ENCODE results near the gene DPP9.

DPP9 gene

DNA sequence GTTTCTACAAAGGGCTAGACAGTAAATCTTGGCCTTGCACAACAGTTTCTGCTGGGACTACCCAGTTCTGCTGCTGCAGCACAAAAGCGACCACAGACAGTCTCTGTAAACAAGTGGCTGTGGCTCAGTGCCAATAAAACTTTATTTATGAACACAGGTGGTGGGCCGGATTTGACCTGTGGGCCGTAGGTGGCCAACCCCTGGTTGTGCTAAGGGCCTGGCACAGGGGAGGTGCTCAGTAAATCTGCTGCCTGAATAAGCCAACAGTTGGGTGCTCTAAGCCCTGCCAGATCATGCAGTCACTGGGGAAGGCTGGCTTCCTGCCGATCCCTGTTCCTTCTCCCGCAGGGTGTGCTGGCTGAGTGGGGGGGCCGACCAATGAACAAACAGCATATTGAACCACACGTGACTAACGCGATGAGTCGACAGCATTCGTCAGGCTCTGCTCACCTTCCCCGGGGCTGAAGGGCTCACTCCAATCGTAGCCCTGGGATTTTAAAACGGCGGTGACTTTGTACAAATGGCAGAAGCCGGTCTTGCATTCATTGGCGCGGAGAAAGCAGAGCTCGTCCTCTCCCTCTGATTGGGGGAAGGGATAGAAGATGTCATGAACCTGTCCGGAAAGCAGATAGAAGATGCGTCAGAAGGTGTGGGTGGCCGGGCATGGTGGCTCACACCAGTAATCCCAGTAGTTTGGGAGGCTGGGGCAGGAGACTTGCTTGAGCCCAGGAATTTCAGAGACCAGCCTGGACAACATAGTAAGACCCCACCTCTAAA is 29.2 kb downstream of the DPP9 start:
- TF ChIP-seq, protein P1, sequence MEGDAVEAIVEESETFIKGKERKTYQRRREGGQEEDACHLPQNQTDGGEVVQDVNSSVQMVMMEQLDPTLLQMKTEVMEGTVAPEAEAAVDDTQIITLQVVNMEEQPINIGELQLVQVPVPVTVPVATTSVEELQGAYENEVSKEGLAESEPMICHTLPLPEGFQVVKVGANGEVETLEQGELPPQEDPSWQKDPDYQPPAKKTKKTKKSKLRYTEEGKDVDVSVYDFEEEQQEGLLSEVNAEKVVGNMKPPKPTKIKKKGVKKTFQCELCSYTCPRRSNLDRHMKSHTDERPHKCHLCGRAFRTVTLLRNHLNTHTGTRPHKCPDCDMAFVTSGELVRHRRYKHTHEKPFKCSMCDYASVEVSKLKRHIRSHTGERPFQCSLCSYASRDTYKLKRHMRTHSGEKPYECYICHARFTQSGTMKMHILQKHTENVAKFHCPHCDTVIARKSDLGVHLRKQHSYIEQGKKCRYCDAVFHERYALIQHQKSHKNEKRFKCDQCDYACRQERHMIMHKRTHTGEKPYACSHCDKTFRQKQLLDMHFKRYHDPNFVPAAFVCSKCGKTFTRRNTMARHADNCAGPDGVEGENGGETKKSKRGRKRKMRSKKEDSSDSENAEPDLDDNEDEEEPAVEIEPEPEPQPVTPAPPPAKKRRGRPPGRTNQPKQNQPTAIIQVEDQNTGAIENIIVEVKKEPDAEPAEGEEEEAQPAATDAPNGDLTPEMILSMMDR (IDR thresholded peaks at IDR 0.05; ENCODE audit: insufficient read depth, low read depth, low read length, missing control alignments), result no peak
- DNase-seq (ENCODE audit: low read depth), result no peak
- no peak overlapping the region for H3K4me3 ChIP-seq (ENCODE audit: low read depth, low read length)

DNA sequence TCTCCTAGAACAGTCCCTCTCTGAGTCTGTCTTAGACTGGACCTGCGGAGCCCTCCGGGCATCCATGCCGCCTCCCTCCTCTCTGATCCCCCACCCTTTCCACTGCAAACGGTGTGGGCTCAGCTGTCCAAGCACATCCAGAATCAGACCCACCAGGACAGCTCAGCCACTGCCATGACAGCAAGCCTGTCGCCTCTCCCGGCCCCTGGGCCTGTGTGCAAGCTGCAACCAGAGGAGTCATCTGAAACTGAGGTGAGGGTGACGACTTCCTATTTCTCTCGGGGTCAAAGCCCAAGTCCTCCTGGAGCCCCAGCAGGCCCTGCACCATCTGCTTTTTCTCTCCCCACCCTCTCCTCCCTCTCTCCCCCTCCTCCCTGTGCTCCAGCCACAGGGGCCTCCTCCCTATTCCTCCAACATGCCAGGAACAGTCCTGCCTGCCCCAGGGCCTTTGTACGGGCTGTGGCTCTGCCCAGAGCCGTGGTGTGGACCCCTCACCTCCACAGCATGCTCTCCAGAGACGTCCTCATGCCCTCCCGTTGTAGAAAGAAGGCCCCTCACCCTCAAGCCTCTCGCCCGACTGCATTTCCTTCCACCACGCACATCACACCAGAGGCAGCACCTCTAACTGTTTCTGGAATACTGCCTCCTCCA is 30.0 kb downstream of the DPP9 start:
- H3K4me3 ChIP-seq (ENCODE audit: low read depth, low read length), result no peak overlapping the region
- TF ChIP-seq, protein P1 (IDR thresholded peaks at IDR 0.05; ENCODE audit: insufficient read depth, low read depth, low read length, missing control alignments), result no peak
- DNase-seq (ENCODE audit: low read depth), result no peak

DNA sequence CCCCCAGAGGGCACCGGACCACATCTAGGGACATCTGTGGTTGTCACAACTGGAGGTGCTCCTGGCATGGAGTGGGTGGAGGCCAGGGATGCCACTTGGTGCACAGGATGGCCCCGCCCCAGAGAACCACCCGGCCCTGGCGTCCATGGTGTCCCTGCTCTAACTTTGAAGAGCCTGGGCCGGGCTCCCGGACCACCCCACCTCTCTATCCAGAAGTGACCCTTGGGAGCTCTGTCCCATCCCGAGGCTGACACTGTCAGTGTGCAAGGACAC is 30.6 kb downstream of the DPP9 start:
- no peak overlapping the region for H3K4me3 ChIP-seq (ENCODE audit: low read depth, low read length)
- TF ChIP-seq, protein P1 (IDR thresholded peaks at IDR 0.05; ENCODE audit: insufficient read depth, low read depth, low read length, missing control alignments), result no peak

DNA sequence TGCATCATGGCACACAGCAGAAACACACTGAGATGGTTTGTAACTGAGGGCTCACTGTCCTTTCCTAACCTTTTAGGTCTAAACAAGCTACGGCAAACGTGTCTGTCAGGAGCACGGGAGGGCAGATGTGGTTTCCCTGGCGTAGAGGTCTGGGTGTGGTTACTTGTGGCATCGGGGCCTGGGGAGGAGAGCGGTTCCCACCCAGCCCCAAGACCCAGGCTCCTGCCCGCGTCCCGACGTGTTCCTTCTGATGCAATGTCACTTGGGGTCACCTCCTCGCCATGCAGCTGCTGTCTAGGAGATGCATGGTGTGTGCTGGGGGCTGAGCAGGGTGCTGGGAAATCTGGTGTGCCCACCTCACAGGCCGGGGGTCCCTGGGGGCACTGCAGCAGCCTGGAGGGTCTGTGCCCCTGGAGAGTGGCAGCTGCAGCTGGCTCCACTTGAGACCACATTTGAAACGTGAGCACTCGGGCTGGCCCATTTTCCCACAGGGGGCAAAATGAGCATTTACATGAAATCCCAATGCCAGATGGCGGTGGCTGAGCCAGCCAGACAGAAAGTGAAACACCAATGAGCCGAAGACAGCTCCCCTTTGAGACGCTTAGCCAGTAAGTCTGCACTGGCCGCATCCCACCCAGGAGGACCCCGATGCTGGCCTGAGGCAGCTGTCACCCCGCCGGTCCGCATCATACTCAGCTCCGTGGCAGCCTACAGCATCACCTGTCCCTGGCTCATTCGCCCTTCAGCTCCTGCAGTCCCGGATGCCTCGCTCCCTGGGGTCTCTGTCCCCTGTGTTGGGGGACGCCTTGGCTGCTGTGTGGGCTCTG is 31.2 kb downstream of the DPP9 start:
- no peak overlapping the region for H3K4me3 ChIP-seq (ENCODE audit: low read depth, low read length)
- DNase-seq (ENCODE audit: low read depth), result no peak
- TF ChIP-seq, protein P1 (IDR thresholded peaks at IDR 0.05; ENCODE audit: insufficient read depth, low read depth, low read length, missing control alignments), result no peak

More for the DNA sequence above, 30.6 kb downstream of the DPP9 start:
- DNase-seq (ENCODE audit: low read depth), result no peak

DNA sequence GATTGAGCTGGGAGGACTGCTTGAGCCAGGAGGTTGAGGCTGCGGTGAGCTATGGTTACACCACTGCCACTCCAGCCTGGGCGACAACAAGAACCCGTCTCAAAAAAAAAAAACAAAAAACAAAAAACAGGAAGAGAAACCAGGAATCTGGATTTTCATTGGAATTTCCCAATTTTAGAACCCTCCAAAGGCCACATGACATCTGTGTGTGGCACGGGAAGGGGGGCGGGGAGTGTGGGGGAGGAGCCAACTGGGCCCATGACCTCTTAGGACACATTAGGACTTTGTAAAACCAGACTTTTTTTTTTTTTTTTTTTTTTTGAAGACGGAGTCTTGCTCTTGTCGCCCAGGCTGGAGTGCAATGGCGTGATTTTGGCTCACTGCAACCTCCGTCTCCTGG is 32.3 kb downstream of the DPP9 start:
- no peak overlapping the region for H3K4me3 ChIP-seq (ENCODE audit: low read depth, low read length)
- TF ChIP-seq, protein P1 (IDR thresholded peaks at IDR 0.05; ENCODE audit: insufficient read depth, low read depth, low read length, missing control alignments), result no peak
- DNase-seq (ENCODE audit: low read depth), result no peak

DNA sequence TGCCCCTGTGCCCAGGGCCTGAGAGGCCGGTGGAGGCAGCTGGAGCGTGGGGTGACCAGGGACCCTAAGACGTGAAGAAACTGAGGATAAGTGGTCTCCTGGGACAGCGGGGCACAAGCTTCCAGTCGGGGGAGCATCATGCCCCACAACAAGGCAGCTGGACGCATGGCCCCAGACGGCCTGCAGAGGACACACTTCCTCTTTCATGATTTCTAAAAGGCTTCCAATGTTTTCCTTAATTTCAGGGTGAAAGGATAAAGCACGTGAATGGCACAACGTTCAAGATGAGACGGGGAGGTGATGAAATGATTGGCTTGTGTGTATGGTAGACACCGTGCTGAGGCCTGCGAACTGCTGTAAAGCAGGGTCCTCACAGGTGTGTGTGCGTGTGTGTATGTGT is 33.3 kb downstream of the DPP9 start:
- H3K4me3 ChIP-seq (ENCODE audit: low read depth, low read length), result no peak overlapping the region
- DNase-seq (ENCODE audit: low read depth), result no peak
- TF ChIP-seq, protein P1 (IDR thresholded peaks at IDR 0.05; ENCODE audit: insufficient read depth, low read depth, low read length, missing control alignments), result no peak

Data from GM12865 (cell line).